ENCODE data around the gene PUS7. TPM values are rescaled to one million over a fixed set of nuclear protein-coding genes. Genes with fewer than 3 reads are reported as not detected.
"Not testable (repeated sequence)": the region's sequence is repeated elsewhere in the genome, so short reads cannot be mapped to it uniquely, and the experiment has no call there.

PUS7 gene
- total RNA-seq, 2 experiments from 2014 or later = 31.5 to 36.5 TPM

DNA sequence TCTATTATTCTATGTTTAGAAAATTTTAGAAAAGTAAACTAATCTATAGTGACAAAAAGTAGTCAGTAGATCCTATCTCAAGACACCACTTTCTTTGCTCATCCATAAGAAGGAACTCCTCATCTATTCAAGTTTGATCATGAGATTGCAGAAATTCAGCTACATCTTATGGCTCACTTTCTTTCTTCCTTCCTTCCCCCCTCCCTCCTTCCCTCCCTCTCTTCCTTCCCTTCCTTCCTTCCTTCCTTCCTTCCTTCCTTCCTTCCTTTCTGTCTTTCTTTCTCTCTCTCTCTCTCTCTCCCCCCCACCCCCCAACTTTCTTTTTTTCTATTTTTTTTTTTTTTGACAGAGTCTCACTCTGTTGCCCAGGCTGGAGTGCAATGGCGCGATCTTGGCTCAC, 98.1 kb downstream of the PUS7 start:
- peaks cover 12% of the 10 kb centered on the region for H3K4me1 Mint-ChIP-seq (ENCODE audit: low read depth)
- intact Hi-C loops (cut with micrococcal nuclease) = no loop called here
- no peak overlapping the region for H3K27ac Mint-ChIP-seq
- H3K36me3 Mint-ChIP-seq (ENCODE audit: low read depth) = no peaks in the 10 kb centered on the region
- DNase-seq (no peak), ATAC-seq (no peak)
- TF ChIP-seq, protein P1, sequence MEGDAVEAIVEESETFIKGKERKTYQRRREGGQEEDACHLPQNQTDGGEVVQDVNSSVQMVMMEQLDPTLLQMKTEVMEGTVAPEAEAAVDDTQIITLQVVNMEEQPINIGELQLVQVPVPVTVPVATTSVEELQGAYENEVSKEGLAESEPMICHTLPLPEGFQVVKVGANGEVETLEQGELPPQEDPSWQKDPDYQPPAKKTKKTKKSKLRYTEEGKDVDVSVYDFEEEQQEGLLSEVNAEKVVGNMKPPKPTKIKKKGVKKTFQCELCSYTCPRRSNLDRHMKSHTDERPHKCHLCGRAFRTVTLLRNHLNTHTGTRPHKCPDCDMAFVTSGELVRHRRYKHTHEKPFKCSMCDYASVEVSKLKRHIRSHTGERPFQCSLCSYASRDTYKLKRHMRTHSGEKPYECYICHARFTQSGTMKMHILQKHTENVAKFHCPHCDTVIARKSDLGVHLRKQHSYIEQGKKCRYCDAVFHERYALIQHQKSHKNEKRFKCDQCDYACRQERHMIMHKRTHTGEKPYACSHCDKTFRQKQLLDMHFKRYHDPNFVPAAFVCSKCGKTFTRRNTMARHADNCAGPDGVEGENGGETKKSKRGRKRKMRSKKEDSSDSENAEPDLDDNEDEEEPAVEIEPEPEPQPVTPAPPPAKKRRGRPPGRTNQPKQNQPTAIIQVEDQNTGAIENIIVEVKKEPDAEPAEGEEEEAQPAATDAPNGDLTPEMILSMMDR (IDR thresholded peaks at IDR 0.05) = no peak
- H3K4me3 Mint-ChIP-seq = no peak overlapping the region
- ChIA-PET POLR2A (interaction anchor here (1.0 kb wide), 1 partner anchor 19 kb away, joined by 3 read pairs; no protein-coding TSS in a partner anchor), CTCF (no interaction called here)
- no peaks in the 10 kb centered on the region for H3K9me3 Mint-ChIP-seq
- no peaks in the 10 kb centered on the region for H3K27me3 Mint-ChIP-seq

DNA sequence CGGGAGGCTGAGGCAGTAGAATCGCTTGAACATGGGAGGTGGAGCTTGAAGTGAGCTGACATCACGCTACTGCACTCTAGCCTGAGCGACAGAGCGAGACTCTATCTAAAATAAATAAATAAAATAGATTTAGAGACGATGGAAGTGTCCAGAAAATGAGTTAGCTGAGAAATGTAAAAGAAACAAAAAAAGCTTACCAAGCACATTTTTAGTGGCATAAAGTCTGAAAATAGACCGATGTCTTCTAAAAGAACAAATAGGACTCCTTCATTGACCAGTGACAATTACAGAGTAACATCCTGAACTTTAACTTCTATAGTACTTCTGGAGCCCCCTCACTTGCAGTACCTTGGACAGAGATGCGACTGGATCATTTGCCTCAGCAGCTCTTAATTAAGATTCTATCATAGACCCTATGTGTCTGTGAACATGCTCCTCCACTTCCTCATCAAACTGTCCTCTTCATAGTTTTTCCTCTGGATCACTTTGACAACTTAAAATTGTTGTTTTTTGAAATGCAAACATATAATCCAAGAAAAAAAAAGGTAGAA, 108.1 kb downstream of the PUS7 start:
- TF ChIP-seq, protein P1 (IDR thresholded peaks at IDR 0.05) = no peak
- H3K36me3 Mint-ChIP-seq (ENCODE audit: low read depth) = no peaks in the 10 kb centered on the region
- ATAC-seq = no peak
- H3K27ac Mint-ChIP-seq = no peak overlapping the region
- no peaks in the 10 kb centered on the region for H3K27me3 Mint-ChIP-seq
- no peak overlapping the region for H3K4me3 Mint-ChIP-seq
- no peak for DNase-seq
- intact Hi-C loops (cut with micrococcal nuclease) = no loop called here
- ChIA-PET POLR2A (no interaction called here), CTCF (no interaction called here)
- no peaks in the 10 kb centered on the region for H3K4me1 Mint-ChIP-seq (ENCODE audit: low read depth)
- H3K9me3 Mint-ChIP-seq = no peaks in the 10 kb centered on the region

DNA sequence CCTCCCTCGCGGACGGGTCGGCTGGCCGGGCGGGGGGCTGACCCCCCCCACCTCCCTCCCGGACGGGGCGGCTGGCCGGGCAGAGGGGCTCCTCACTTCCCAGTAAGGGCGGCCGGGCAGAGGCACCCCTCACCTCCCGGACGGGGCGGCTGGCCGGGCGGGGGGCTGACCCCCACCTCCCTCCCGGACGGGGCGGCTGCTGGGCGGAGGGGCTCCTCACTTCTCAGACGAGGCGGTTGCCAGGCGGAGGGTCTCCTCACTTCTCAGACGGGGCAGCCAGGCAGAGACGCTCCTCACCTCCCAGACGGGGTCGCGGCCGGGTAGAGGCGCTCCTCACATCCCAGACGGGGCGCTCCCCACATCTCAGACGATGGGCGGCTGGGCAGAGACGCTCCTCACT, 111.3 kb downstream of the PUS7 start:
- H3K4me3 Mint-ChIP-seq; POLR2A ChIA-PET; H3K27ac Mint-ChIP-seq; ATAC-seq; DNase-seq; H3K27me3 Mint-ChIP-seq; CTCF ChIA-PET; H3K36me3 Mint-ChIP-seq (ENCODE audit: low read depth); H3K9me3 Mint-ChIP-seq; H3K4me1 Mint-ChIP-seq (ENCODE audit: low read depth); intact Hi-C loops (cut with micrococcal nuclease): not testable (repeated sequence)

DNA sequence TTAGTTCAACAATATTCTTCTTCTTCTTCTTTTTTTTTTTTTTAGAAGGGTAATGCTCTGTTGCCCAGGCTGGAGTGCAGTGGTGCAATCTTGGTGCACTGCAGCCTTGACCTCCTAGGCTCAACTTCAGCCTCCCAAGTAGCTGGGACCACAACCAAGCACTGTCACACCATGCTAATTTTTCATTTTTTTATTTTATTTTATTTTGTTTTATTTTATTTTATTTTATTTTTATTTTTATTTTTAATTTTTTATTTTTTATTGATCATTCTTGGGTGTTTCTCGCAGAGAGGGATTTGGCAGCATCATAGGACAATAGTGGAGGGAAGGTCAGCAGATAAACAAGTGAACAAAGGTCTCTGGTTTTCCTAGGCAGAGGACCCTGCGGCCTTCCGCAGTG, 112.3 kb downstream of the PUS7 start:
- H3K27ac Mint-ChIP-seq; intact Hi-C loops (cut with micrococcal nuclease); ATAC-seq; H3K36me3 Mint-ChIP-seq (ENCODE audit: low read depth); H3K4me1 Mint-ChIP-seq (ENCODE audit: low read depth); POLR2A ChIA-PET; H3K9me3 Mint-ChIP-seq; H3K4me3 Mint-ChIP-seq; H3K27me3 Mint-ChIP-seq; DNase-seq: not testable (repeated sequence)
- CTCF ChIA-PET = interaction anchor here (1.2 kb wide), 1 partner anchor 11 kb away, joined by 3 read pairs; no protein-coding TSS in a partner anchor

DNA sequence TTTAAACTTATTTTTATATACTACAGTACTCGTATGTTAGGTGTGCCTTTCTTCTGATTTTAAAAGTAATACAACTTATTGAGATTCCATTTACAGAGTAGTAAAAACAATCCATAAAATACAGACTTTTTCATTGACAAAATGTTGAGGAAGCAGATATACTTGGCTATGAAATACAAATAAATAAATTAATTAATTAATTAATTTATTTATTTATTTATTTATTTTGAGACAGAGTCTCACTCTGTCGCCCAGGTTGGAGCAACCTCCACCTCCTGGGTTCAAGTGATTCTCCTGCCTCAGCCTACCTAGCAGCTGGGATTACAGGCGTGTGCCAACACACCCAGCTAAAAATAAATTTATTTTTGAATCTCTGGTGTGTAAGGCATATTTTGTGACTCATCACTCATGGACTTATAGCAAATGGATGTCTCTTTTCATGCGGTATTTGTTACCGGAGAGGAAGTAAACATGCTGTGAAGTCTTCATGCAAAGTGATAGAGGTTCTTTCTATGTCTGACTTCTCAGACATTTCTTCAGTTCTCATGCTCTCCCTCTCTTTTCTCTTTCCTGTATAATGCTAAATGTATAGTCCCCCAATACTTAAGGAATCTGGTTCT, 113.2 kb downstream of the PUS7 start:
- H3K27me3 Mint-ChIP-seq = no peaks in the 10 kb centered on the region
- POLR2A ChIA-PET = interaction anchor here (0.6 kb wide), 1 partner anchor 154 kb away, joined by 3 read pairs; no protein-coding TSS in a partner anchor
- CTCF ChIA-PET = interaction anchor here (1.2 kb wide), 1 partner anchor 10 kb away, joined by 3 read pairs; no protein-coding TSS in a partner anchor

More for the DNA sequence above, 113.2 kb downstream of the PUS7 start:
- DNase-seq = no peak
- no peak for ATAC-seq
- no peaks in the 10 kb centered on the region for H3K9me3 Mint-ChIP-seq
- intact Hi-C loops (cut with micrococcal nuclease) = no loop called here
- no peaks in the 10 kb centered on the region for H3K36me3 Mint-ChIP-seq (ENCODE audit: low read depth)
- no peaks in the 10 kb centered on the region for H3K4me1 Mint-ChIP-seq (ENCODE audit: low read depth)
- TF ChIP-seq, protein P1 (IDR thresholded peaks at IDR 0.05) = no peak
- H3K27ac Mint-ChIP-seq = no peak overlapping the region
- H3K4me3 Mint-ChIP-seq = no peak overlapping the region

Other genes starting within 250 kb of the PUS7 start
- 10 to 100 TPM; 32.9 to 33.5 TPM for gene SRPK2, start 133.3 kb downstream of the PUS7 start, total RNA-seq
- gene RINT1, start 9.9 kb upstream of the PUS7 start, total RNA-seq = 10 to 100 TPM; 21.7 to 22.5 TPM
- gene EFCAB10, start 59.2 kb upstream of the PUS7 start, total RNA-seq = not detected